Endothelial cell of umbilical vein (primary cell): ENCODE data around the gene DYRK1A. TPM values are rescaled to one million over a fixed set of nuclear protein-coding genes. Genes with fewer than 3 reads are reported as not detected.

ENCODE experiments used
- BruUV-seq: library from RNA; stranded (reverse); fragments of 400-500 nt; replicated peaks from 2 replicates; lab custom pipeline; 2021; lab: Mats Ljungman, UMichigan
- CTCF ChIA-PET: fragments of 300-600, 350-600 bp; sonication (Branson Sonifier 250); formaldehyde crosslinking; loops from one replicate; lab custom pipeline; 2021; ENCODE audit warnings: antibody characterized with exemption, inconsistent platforms; lab: Charles Lee
- POLR2A ChIA-PET: fragments of 300-600, 350-600 bp; sonication (Branson Sonifier 250); formaldehyde crosslinking; loops from one replicate; lab custom pipeline; 2021; ENCODE audit warnings: antibody characterized with exemption, inconsistent platforms; lab: Charles Lee
- DNase-seq: peaks from one replicate; pipeline ENCODE4 v3.0.0-alpha.2; 2011; ENCODE audit warnings: low read depth, low spot score
- FAIRE-seq: peaks from 2 replicates; lab custom pipeline; 2011; peaks lifted over from hg19 to GRCh38; lab: Jason Lieb, UNC
- H2AFZ ChIP-seq: 2 replicates; pipeline ENCODE4 v1.6.0; 2012; ENCODE audit warnings: low read depth, low read length, control low read depth, inconsistent platforms
- H3K27ac ChIP-seq: 2 replicates; pipeline ENCODE4 v1.5.1; 2011; ENCODE audit warnings: low read depth, mild to moderate bottlenecking, control low read depth, low read length, moderate library complexity; ENCODE audit not compliant: insufficient read depth
- H3K27me3 ChIP-seq, 2 experiments: 2 replicates each; pipeline versions ENCODE4 v1.6.0 to v1.6.1; 2011; ENCODE audit warnings: low read length in 2 of 2, mixed read lengths in 1 of 2; ENCODE audit not compliant: control insufficient read depth in 2 of 2, insufficient read depth in 2 of 2
- H3K36me3 ChIP-seq, 2 experiments: 2 replicates in 1 of 2; 3 replicates in 1 of 2; pipeline ENCODE4 v1.5.1; 2011; ENCODE audit warnings: low read length in 2 of 2, mild to moderate bottlenecking in 1 of 2, moderate library complexity in 1 of 2; ENCODE audit not compliant: control insufficient read depth in 2 of 2, insufficient read depth in 2 of 2; ENCODE audit errors: extremely low read depth in 1 of 2
- H3K4me1 ChIP-seq: 3 replicates; pipeline ENCODE4 v1.5.1; 2011; ENCODE audit warnings: mild to moderate bottlenecking, low read length; ENCODE audit not compliant: control insufficient read depth, insufficient read depth; ENCODE audit errors: extremely low read depth
- H3K4me2 ChIP-seq: 2 replicates; pipeline ENCODE4 v1.6.1; 2011; ENCODE audit warnings: low read length, control low read depth, mixed read lengths; ENCODE audit not compliant: insufficient read depth
- H3K4me3 ChIP-seq, 3 experiments: fragments of 200-600 bp in 1 of 3; sonication (generic), shearing (Covaris generic) in 1 of 3; replicated peaks in 1 of 3; 2 replicates each; pipeline ENCODE4 v1.5.1; 2011 to 2016; ENCODE audit warnings: control low read depth in 3 of 3, low read length in 3 of 3, mild to moderate bottlenecking in 2 of 3, inconsistent platforms in 1 of 3, low read depth in 1 of 3, moderate library complexity in 1 of 3; ENCODE audit not compliant: insufficient read depth in 1 of 3
- H3K79me2 ChIP-seq: 2 replicates; pipeline ENCODE4 v1.6.0; 2012; ENCODE audit warnings: low read length, inconsistent platforms; ENCODE audit not compliant: control insufficient read depth, insufficient read depth
- H3K9ac ChIP-seq: replicated peaks from 2 replicates; pipeline ENCODE3; 2011; ENCODE audit warnings: low read length, control low read depth; ENCODE audit not compliant: insufficient read depth; ENCODE audit errors: extremely low read depth
- H3K9me1 ChIP-seq: replicated peaks from 3 replicates; pipeline ENCODE4 v1.6.0; 2011; ENCODE audit warnings: mild to moderate bottlenecking, low read length; ENCODE audit not compliant: control insufficient read depth, insufficient read depth; ENCODE audit errors: extremely low read depth
- H3K9me3 ChIP-seq: replicated peaks from 2 replicates; pipeline ENCODE4 v1.5.1; 2012; ENCODE audit warnings: low read length, inconsistent platforms; ENCODE audit not compliant: control insufficient read depth, insufficient read depth
- H4K20me1 ChIP-seq: replicated peaks from 2 replicates; pipeline ENCODE3; 2011; ENCODE audit warnings: mild to moderate bottlenecking, low read length; ENCODE audit not compliant: control insufficient read depth, insufficient read depth; ENCODE audit errors: extremely low read depth
- EZH2 ChIP-seq: IDR thresholded peaks from 2 replicates; pipeline ENCODE4 v1.6.1; 2012; ENCODE audit warnings: borderline replicate concordance, low read depth, mild to moderate bottlenecking, moderate library complexity, low read length, inconsistent platforms; ENCODE audit not compliant: severe bottlenecking
- FOS ChIP-seq: IDR thresholded peaks from 2 replicates; pipeline ENCODE4 v1.6.1; 2011; ENCODE audit warnings: mild to moderate bottlenecking, low read length, moderate library complexity, borderline replicate concordance; ENCODE audit not compliant: insufficient read depth
- GATA2 ChIP-seq: IDR thresholded peaks from 2 replicates; pipeline ENCODE4 v1.7.0; 2011; ENCODE audit warnings: low read depth, mild to moderate bottlenecking, moderate library complexity, mixed read lengths, low read length; ENCODE audit not compliant: insufficient read length, insufficient read depth
- JUN ChIP-seq: IDR thresholded peaks from 2 replicates; pipeline ENCODE4 v1.6.1; 2011; ENCODE audit warnings: borderline replicate concordance, low read depth; ENCODE audit not compliant: insufficient read length, insufficient read depth
- MYC ChIP-seq: IDR thresholded peaks from one replicate; pipeline ENCODE4 v1.6.1; 2011; ENCODE audit warnings: mild to moderate bottlenecking, low read depth, low read length
- POLR2A ChIP-seq: IDR thresholded peaks from 2 replicates; pipeline ENCODE4 v1.6.1; 2012; ENCODE audit warnings: low read depth, mild to moderate bottlenecking, control low read depth, low read length
- POLR2AphosphoS5 ChIP-seq: IDR thresholded peaks from 2 replicates; pipeline ENCODE4 v1.6.1; 2012; ENCODE audit warnings: low read depth, mild to moderate bottlenecking, control low read depth, low read length, moderate library complexity; ENCODE audit not compliant: insufficient read depth
- dilution Hi-C: fragments of 300-500 bp; cut with MboI; formaldehyde crosslinking; loops from one replicate; pipeline ENCODE4 v1.15.0; 2019; ENCODE audit warnings: low sequenced_read_pairs; ENCODE audit not compliant: extremely low pct_ligation_motif_present
- intact Hi-C: fragments of 100-400 bp; cut with micrococcal nuclease; formaldehyde crosslinking; loops from one replicate; pipeline ENCODE4 v1.10.0; 2022
- polyA plus RNA-seq, 4 experiments: library from polyadenylated mRNA; depleted of rRNA in 3 of 4; stranded (reverse) in 3 of 4; unstranded in 1 of 4; fragments of >200 nt; gene quantifications; 2 replicates each; pipeline versions ENCODE4 v1.2.1 to v1.2.3, GENCODE V29; 2011 to 2012; ENCODE audit warnings: missing spikeins in 1 of 4
- total RNA-seq: library from RNA; stranded (reverse); gene quantifications from 2 replicates; pipeline ENCODE4 v1.2.3, GENCODE V29; 2021
- TF ChIP-seq, protein P1 (sequence below), 2 donors: IDR thresholded peaks; 1 replicate in 1 of 2; 2 replicates in 1 of 2; pipeline ENCODE4 v1.5.1; 2011; ENCODE audit warnings: low read length in 2 of 2, mild to moderate bottlenecking in 2 of 2, moderate library complexity in 2 of 2, control low read depth in 1 of 2, inconsistent platforms in 1 of 2, low read depth in 1 of 2; ENCODE audit not compliant: insufficient read depth in 1 of 2; ENCODE audit errors: extremely low read depth in 1 of 2
- TF ChIP-seq, protein P2 (sequence below): IDR thresholded peaks from 2 replicates; pipeline ENCODE4 v1.6.1; 2011; ENCODE audit not compliant: insufficient read depth, insufficient read length

Gene DYRK1A
- total and polyA plus RNA-seq, 2 donors (not counting 3 experiments of a cell fraction or from before 2014, with no cell fraction given), result 51.8 to 53.7 TPM

- no TSS peak for BruUV-seq
- DNase-seq, result no peak
- FAIRE-seq, result no peak
- CTCF ChIA-PET, result no interaction called here
- Histone ChIP-seq H3K9ac (no peak overlapping the region), H3K27me3 (no peaks in the 10 kb centered on the region), H3K9me1 (no peaks in the 10 kb centered on the region), H3K79me2 (no peaks in the 10 kb centered on the region), H3K4me3 (no peak overlapping the region), H3K36me3 (no peaks in the 10 kb centered on the region), H3K4me2 (no peak overlapping the region), H4K20me1 (no peaks in the 10 kb centered on the region), H3K4me1 (no peaks in the 10 kb centered on the region), H3K9me3 (peaks cover 7% of the 10 kb centered on the region), H2AFZ (no peak overlapping the region), H3K27ac (no peak overlapping the region)
- POLR2A ChIA-PET, result interaction anchor here (0.6 kb wide), 1 partner anchor 61 kb away, joined by 3 read pairs; no protein-coding TSS in a partner anchor
- TF ChIP-seq POLR2AphosphoS5, result no peak
- no peak for TF ChIP-seq GATA2
- TF ChIP-seq POLR2A, result no peak
- TF ChIP-seq, protein P1, sequence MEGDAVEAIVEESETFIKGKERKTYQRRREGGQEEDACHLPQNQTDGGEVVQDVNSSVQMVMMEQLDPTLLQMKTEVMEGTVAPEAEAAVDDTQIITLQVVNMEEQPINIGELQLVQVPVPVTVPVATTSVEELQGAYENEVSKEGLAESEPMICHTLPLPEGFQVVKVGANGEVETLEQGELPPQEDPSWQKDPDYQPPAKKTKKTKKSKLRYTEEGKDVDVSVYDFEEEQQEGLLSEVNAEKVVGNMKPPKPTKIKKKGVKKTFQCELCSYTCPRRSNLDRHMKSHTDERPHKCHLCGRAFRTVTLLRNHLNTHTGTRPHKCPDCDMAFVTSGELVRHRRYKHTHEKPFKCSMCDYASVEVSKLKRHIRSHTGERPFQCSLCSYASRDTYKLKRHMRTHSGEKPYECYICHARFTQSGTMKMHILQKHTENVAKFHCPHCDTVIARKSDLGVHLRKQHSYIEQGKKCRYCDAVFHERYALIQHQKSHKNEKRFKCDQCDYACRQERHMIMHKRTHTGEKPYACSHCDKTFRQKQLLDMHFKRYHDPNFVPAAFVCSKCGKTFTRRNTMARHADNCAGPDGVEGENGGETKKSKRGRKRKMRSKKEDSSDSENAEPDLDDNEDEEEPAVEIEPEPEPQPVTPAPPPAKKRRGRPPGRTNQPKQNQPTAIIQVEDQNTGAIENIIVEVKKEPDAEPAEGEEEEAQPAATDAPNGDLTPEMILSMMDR (IDR thresholded peaks at IDR 0.05; ENCODE audit: extremely low read depth in 1 of 2, insufficient read depth in 1 of 2, low read depth in 1 of 2, low read length in 2 of 2), result no peak
- TF ChIP-seq JUN, result no peak
- TF ChIP-seq EZH2, result no peak
- TF ChIP-seq FOS, result no peak
- TF ChIP-seq, protein P2, sequence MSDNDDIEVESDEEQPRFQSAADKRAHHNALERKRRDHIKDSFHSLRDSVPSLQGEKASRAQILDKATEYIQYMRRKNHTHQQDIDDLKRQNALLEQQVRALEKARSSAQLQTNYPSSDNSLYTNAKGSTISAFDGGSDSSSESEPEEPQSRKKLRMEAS, result no peak
- TF ChIP-seq MYC, result no peak
- intact Hi-C loops, result no loop called here
- dilution Hi-C loops, result no loop called here
These were observed 16.1 kb upstream of the DYRK1A start for GRCh38 chr21:37350472-37350871.
